GM19438 (cell line): ENCODE results near the gene DGKE.
A peak's percentile ranks its signal among the peaks of the same experiment; 100 is the strongest.

Experiments
- ATAC-seq: cut with Tn5 transposase; IDR thresholded peaks from one replicate; pipeline ENCODE4 v1.9.1; 2021; ENCODE audit warnings: low read depth; ENCODE audit not compliant: unreplicated experiment

The DGKE gene

DNA sequence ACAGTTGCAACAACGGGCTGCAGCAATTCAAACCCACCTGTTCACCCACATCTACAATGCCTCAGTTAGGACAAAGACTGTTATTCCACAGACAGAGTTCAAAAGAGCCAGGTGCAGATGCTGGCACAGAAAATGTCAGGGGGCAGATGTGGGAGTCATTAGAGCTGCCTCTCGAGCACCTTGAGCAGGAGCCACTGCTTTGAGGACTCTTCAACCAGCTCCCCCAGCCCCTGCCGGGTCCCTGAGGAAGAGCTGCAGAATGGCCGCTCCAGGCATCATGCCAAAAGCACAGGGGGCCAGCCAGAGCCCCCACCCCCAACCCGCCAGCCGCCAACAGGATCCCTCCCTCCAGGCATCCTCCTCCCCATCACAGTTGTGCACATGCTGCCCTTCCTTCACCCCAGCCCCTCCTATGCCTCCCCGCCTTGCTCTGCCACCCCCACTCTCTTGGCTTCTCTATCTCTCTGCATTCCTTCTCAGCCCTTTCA, 21.0 kb upstream of the DGKE start:
- ATAC-seq: no peak

DNA sequence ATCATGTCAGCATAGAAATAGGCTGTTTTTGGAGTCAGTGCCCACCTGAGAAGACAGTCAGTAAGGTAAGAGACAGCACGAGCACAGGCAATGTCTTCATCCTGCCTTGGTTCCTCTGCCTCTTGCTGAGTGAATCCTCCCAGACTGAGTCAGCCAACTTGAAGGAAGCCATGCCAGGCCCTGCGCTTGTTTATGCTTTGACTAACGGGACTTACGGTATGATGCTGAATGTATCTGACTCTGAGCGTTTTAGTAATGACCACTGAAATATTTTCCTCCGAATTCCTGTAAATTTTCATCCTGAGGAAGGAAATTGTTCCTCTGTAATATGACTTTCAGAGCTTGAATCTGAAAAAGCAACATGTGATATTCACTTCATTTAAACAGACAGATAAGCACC, 18.2 kb upstream of the DGKE start:
- no peak for ATAC-seq

DNA sequence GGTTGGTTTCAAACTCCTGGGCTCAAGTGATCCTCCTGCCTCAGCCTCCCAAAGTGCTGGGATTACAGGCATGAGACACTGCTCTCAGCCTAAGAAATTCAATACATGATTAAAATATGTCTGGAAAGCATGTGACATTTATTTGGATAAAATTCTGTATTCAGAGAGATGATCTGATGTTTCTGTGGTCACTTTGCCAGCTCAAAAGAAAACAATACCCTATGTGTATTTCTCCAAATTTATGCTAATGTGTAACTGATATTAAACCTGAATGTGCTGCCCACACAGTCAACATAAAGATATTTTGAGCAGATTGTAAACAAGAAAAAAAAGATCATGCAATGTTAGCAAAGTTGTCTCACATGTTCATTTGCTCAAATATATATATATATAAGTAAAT, 16.9 kb upstream of the DGKE start:
- ATAC-seq: no peak

DNA sequence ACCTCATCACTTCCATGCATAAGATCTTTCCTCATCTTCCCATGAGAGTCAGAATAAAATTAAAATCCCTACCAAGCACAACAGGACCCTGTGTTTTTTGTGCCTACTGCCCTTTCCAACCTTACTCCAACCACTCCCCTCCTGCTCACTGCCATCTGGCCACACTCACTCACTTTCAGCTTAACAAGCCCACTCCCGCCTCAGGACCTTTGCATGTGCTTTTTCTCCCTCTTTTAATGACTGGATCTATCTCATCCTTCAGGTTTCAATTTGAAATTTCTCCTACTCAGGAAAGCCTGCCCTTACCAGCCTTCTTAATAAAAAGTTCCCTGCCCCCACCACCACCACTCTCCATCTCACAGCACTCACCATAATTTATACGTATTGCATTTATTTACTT, 14.9 kb upstream of the DGKE start:
- no peak for ATAC-seq

DNA sequence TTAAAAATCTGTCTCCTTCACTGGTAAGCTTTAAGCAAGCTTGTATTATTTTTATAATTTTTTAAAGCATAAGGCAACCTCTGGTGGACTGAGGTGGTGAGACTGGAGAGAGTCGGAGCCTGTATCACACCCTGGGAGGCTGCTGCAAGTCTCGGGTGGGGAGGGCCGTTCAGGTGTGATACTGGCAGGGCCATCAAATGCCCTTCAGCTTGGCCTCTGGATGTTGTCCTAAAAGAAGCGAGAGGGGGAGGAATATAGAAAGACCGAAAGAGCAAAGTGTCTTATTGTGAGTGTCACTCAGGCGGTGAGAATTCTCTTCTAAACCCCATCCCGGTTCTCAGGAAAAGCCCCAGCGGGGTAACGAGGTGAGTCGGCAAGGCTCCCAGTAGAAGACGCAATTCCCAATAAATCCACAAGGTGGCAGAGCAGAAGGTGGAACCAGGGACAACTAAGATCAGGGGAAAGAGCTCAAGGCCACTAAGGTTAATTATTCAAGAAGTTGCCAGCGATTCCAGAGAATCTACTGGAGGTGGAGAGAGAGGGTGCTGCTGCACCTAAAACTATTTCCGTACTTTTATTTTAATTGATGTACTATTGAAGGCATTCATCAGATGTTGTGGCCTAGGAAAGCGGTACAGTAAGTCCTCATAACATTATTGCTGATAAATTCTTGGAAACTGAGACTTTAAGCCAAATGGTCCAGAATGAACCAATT, 14.4 kb upstream of the DGKE start:
- peak; percentile 60 for ATAC-seq

DNA sequence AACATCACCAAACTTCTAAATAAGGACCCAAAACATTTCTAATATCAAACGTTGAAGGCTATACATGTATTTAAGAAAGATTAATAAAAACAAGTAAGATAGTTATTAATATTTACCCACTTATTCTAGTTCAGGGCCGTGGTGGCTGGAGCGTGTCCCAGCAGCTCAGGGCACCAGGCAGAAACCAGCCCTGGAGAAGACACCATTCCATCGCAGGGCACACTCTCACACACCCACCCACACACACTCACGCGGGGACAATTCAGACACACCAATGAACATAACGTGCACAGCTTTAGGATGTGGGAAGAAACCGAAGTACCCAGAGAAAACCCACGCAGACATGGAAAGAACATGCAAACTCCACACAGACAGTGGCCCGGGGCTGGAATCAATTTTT, 13.7 kb upstream of the DGKE start:
- no peak for ATAC-seq

DNA sequence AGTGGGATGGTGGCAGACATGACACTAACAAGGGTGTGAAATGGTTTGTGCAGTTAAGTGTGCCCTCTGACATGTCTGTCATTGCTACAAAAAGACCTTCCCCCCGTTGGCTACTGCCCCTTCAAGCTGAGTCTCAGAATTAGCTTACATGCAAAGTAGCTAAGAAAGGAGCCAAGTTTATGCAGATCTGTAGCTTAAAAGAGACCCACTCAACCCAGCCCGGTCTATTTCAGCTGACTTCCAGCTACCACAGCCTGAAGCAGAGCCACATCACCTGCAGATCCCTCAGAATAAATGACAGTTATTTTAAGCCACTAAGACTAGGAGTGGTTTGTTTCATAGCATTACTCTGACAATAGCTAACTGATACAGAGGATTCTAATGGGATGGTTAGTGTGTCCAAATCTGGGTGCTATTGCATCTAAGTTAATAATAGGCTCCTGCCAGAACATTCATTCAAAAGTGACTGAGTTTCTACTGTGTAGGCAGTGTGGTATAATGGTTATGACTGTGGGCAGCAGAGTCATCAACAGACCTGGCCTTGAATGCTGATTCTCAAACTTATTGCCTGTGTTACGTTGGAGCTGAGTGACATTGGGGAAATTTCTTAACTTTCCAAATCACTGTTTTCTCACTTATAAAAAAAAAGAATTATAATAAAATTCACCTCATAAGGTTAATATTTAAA, 12.0 kb upstream of the DGKE start:
- ATAC-seq: no peak

DNA sequence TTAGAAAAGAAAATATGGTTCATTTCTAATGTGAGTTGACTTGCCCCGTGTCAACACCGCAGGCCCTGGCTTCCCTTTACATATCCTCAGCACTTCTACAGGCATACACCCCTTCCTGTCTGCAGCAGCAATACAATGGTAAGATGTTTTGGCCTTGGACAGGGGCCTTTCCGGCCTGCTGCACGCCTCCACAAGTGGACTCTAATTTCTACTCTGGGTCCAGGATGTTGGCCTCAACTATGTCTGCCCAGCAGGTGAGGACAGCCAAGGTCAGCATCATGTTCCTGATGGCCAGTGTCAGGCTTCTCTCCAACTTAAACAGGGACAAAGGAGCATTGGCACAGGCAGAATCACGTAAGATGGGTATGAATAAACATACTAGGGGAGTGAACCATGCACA, 11.2 kb upstream of the DGKE start:
- ATAC-seq: no peak

DNA sequence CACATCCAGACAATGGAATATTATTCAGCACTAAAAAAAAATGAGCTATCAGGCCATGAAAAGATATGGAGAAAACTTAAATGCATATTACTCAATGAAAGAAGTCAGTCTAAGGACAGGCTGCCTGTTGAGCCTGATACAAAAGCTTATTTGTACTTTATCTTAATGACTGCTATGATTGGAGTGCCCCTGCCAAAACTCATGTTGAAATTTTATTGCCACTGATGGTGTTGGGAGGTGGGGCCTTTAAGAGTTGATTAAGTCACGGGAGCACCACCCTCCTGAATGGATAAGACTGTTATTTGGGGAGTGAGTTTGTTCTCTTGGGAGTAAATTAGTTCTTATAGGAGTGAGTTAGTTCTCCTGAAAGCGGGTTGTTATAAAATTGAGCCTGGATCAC, 10.1 kb upstream of the DGKE start:
- no peak for ATAC-seq

DNA sequence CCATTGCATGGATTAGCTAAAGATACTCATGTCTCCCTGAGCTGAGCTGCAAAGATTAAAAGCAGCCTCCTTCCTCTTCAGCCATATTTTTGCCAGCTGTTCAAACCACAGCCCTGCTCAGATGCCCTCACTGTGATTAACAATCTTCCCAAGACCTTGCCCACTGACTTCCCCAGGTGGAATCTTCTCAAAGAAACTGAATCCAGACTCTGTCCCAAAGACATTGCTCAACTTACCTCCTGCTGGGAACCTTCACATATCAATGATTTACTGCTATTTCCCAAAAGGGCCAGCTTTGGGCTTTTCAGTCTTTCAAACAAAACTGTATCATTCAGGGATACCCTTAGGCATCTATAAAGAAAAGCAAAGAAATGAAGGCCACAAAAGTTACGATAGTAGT, 9.4 kb upstream of the DGKE start:
- no peak for ATAC-seq

DNA sequence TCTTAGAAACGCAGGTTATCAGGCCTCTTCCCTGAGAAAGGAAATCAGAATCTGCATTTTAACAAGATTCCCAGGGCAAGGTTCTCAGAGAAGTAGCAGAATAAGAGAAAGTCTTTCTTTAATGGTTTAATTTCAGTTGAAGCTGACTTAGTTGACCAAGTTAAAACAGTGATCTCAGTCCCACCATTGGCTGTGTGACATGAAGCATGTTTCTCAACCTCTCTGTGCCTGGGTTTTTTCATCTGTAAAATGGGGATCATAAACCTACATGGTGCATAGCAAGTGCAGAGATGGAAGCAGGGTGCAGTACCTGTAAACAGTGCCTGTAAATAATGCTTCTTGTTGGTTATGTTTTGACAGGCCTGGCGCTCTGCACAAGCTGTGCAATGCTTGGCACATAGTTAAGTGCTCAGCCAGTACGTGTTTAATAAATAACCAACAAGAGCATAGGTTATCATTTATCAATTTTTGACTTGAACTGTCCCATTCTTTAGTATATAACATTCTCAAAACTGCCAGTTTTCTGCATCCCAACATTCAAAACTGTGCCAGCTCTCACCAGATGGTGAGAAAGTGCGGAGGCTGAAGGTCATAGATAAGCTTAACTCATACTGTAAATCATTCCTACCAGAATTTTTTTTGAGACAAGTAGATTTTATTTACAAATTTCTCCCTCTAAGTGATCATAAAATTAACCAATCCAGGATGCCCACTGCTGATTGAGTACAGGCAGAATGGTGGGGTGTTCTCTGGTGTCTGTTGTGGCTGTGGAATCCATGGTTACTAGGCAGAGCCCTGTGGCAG, 7.1 kb upstream of the DGKE start:
- ATAC-seq: no peak

DNA sequence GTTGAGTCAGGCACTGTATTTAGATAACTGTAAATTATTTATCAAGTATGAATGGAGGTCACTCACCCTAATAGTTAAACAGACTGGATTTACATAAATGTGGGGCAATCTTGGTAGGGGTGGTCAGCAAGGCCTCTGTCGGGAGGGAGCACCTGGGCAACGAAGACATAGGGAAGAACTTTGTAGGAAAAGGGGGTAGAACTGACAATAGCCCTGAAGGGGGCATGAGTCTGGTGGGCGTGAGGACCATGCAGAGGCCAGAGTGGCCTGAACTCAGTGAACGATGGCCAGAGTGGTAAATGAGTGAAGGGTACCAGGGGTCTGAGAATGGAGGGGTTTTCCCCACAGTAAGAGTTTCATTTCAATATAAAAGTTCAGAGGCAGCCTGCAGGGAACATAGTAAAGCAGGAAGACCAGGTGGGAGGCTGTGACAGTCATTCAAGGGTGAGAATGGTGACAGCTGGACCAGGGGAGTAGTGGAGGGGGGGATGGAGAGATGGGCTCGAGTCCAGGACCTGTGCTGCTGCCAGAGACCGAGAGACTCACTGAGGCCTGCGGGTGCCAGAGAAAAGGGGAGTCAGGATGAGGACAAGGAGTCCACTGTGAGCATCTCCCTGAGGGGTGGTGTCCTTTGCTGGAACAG, 3.1 kb upstream of the DGKE start:
- no peak for ATAC-seq

DNA sequence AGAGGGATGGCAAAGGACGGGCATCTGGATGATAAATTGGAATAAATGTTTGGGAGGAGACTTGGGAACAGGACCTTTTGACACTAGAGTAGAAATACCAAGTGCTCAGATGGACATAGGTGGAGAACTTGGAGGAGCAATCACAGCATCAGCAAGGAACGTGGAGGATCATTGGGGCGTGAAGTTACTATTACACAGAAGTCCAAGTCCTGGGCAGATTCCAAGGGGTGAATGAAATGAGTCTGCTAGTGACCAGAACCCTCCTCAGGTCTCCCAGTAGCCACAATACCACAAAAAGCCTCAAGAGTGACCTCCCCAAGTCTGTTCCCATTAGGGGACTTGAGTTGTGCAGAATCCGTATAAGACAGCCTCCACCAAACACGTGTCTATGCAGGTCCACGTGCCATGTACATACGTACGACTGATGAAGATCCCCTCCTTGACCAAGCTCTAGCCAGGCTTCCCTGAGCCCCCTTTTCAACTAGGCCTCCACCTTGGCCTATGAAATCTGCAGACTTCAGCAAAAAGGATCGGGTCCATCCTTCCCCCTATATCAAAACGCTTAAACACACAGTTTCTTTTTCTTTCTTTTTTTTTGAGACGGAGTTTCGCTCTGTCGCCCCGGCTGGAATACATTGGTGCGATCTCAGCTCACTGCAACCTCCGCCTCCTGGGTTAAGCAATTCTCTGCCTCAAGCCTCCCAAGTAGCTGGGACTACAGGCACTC, 2.4 kb upstream of the DGKE start:
- no peak for ATAC-seq

DNA sequence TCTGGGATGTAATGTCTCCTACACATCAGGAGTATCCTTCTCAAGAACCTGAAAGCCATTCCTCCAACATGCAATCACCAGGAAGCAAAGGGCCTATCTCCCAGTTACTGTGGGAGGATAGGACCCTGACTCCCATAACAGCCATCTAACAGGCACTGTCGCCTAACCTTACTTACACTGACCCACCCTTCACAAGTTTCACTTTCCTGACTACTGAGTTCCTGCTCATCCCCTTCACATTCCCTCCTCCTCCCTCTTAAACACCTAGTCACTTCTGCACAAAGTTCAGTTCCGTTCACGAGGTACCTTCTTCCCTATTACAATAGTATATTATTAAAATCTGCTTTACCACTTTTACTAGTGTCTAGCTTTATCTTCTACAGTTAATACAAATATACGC, 1.5 kb upstream of the DGKE start:
- ATAC-seq: no peak

DNA sequence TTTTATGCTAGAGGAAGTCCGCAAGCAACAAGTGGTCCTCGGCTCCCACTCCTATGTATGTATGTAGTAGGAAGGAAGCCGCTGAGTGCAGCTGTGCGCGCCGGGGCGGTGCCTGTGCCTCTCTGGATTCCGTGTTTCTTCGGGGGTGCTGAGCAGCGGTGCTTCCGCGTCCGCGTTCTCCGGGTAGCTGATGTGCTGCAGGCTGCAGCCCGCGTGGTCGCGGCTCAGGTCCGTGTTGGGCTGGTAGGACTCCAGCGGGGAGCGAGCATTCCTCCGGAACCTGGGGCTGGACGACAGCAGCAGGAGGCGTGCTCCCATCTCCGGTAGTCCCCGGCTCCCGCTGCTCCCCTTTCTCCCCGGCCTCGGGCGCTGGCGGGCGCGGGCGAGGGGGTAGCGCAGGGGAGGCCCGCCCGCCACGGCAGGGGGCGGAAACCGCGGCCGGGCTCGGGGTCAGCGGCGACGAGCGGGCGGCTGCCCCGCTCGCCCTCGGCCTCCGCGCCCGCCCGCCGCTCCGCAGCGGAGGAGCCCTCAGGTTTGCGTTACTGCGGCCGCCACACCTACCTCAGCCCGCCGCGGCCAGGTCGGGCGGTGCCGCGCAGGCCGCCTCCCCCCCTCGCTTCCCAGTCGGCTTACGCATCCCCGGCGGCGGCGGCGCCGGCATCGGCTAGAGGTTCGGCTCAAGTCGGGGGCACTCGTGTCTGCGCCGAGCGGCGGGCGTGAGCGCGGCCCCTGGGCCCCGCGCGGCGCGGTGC, 718 bp upstream of the DGKE start:
- peak; percentile 42 for ATAC-seq

DNA sequence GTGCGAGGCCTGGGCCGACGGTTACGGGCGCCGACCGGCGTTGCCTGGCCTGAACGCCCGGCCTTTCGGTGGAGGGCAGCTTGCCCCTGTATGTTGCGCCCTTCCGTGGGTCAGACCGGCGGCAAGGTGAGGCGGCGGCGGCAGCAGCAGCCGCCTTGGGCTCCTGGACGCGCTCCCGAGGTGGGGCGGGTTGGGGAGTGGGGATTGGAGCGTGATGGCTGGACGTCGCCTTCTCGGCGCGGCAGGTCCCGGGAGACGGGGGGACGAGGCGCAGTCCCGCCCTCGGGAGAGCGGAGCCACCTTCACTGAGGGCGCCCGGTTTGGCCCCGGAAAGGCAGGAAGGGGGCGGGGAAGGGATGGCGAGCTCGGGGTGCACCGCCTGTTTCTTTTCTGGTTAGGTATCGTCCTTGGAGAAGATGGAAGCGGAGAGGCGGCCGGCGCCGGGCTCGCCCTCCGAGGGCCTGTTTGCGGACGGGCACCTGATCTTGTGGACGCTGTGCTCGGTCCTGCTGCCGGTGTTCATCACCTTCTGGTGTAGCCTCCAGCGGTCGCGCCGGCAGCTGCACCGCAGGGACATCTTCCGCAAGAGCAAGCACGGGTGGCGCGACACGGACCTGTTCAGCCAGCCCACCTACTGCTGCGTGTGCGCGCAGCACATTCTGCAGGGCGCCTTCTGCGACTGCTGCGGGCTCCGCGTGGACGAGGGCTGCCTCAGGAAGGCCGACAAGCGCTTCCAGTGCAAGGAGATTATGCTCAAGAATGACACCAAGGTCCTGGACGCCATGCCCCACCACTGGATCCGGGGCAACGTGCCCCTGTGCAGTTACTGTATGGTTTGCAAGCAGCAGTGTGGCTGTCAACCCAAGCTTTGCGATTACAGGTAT, 671 bp downstream of the DGKE start:
- peak; percentile 33 for ATAC-seq

DNA sequence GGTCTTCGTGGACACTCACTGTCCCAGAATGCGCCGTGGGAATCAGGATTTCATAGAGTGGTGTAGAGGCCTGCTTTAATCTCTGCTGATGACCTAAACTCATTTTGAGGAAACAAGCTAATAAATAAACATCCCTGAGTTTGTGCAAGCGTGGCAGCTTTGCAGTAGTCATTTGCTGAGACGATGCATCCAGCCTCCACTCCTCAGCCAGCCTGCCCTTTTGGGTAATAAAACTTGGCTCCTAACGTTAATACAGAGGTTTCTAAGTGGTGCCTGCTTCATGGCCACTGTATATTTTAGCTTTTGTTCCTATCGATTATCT, 1.3 kb downstream of the DGKE start:
- no peak for ATAC-seq

DNA sequence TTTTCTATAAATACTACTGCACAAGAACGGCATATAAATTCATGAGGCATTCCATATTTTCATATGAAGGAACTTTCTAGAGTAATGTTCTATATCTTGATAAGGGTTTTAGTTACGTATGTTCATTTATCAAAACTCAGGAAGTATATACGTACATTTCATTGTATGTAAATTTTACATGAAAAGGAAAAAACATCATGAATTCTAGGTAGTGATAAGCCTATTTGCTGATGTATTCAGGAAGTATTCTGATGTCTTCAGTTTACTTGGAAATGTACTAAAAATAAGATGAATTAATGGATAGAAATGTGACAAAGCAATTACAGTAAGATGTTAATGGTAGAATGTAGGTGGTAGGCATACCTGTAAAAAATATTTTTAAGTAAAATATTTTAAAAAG, 4.7 kb downstream of the DGKE start:
- no peak for ATAC-seq

DNA sequence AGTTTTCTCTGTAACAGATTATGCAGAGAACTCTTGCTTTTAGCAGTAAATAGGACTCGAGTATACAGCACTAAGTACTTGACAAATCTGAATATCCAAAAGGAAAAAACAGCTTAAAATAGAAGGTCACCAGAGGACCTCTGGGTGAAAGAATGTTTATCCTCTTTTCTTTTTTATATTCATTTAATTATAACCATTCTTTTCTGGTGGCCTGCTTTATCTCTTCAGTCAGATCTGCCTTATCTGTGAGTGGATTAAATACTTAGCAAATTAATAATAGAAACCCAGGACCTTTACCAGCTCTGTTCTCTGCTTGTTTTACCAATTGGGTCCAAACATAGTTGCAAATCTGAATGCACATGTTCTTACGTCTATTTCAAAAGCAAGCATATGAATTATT, 8.6 kb downstream of the DGKE start:
- no peak for ATAC-seq
